AG20443 (cell line): Measurements from ENCODE around the gene PRR9.
"Not testable (repeated sequence)": the region's sequence is repeated elsewhere in the genome, so short reads cannot be mapped to it uniquely, and the experiment has no call there.

Experiments used
- DNase-seq: peaks from one replicate; pipeline ENCODE4 v3.0.0; 2012; ENCODE audit warnings: low spot score, mixed read lengths

PRR9 gene, protein sequence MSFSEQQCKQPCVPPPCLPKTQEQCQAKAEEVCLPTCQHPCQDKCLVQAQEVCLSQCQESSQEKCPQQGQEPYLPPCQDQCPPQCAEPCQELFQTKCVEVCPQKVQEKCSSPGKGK

GRCh38 chr1:153217212-153217611 lies at the start of gene PRR9:
TSS of gene PRR9 (plus strand) at chr1:153217584. CDS start at chr1:153218145, 561 bp downstream.
- DNase-seq, result no peak

- no peak for DNase-seq
Observed at GRCh38 chr1:153168686-153169085, 48.7 kb upstream of the PRR9 start.

DNA sequence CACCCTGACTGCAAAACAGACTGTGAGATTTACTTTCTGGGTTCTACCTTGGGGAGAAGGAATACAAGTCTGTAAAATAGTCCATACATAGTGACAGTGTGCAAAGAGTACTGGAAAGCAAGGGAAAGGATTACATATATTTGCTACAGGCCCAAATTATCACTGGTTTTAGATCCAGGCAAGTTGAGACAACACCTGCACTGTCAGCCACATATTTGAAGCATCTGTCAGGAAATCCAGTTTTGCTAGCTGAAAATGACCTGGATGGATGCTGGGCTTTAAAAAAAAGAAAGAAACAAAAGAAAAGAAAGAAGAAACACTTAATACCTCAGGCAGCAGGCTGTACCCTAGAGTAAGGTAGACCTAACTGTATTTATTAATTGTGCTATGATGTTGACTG lies 42.8 kb upstream of the PRR9 start:
- DNase-seq, result no peak

- DNase-seq, result no peak
Observed at GRCh38 chr1:153178922-153179321, 38.5 kb upstream of the PRR9 start.

DNA sequence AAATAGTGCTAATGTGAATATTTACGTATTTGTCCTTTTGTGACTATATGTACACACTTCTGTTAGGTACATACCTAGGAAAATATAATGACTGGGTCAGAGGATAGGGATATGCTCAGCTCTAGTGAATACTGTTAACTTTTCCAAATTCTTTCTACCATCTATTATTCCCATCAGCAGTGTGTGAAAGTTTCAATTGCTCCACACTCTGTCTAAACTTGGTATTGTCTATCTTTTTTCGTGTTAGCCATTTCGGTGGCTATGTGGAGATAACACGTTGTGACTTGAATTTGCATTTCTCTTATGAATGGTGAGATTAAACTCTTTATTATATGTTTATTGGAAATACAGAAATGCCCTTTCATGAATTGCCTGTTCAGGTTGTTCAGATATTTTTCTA lies 36.8 kb upstream of the PRR9 start:
- DNase-seq, result no peak

GRCh38 chr1:153188301-153188700 lies 29.1 kb upstream of the PRR9 start:
- not testable (repeated sequence) for DNase-seq

GRCh38 chr1:153190373-153190772 lies 27.0 kb upstream of the PRR9 start:
- no peak for DNase-seq

DNA sequence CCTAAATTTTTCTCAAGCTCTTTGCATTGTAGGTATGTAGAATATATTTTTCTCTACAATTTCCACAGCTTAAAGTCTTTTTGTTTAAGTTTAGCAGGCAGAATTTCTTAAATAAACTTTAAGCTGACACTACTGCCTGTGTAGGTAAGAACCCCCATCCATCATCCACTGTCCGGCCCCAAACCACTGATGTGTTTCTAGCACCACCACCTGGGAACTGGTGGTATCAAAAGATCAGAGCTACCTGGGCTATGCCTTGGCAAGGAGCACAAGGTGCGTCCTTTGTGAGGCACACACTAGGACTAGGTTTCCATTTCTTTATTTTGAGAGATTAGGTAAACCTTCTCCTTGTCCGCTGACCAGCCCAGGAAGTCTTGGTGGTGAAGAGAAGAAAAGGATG lies 24.7 kb upstream of the PRR9 start:
- DNase-seq, result no peak

GRCh38 chr1:153194331-153195050 lies 22.9 kb upstream of the PRR9 start:
- DNase-seq, result no peak

GRCh38 chr1:153195216-153195615 lies 22.2 kb upstream of the PRR9 start:
- no peak for DNase-seq

GRCh38 chr1:153202006-153202405 lies 15.4 kb upstream of the PRR9 start:
- DNase-seq, result no peak

- DNase-seq, result no peak
Observed at GRCh38 chr1:153203130-153203529, 14.3 kb upstream of the PRR9 start, which contains the start of gene LELP1. TSS of gene LELP1 (plus strand) at chr1:153203430. CDS start at chr1:153204708, 1,278 bp downstream.

DNA sequence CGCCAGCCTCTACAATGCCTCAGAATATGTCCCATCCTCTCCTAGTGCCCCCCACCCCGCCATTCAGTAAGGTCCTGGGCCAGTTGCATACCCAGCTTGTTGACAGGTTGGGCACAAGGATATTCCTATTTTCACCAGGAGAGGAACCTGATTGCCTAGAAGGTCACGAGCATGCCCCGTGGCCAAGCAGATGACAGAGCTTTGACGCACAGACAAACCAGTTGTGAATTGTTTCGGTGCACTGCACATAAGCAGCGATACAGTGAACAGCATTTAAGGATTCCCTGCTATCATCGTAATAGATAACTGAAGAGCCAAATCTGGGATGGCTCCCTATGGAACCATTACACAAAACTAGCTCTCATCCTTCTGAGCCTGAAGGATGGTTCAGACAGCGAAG lies 10.8 kb upstream of the PRR9 start:
- no peak for DNase-seq

DNA sequence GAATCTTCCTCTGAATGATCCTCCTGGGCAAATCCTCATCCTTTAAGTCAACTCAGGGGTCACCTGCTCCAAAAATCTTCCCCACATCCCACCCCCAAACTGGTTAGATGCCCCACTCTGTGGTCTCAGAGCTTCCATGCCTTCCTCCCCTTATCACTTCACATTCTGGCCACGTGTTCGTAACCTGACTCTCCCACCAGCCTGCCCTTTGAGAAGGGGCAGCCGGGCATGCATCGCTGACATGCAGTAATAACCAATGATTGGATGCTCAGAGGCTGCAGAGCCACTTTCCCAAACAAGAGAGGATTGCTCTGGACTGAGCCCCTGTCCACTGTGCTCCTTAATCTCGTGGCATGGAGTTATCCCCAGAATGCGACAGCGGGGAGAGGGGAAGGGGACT lies 7.2 kb upstream of the PRR9 start:
- no peak for DNase-seq

DNA sequence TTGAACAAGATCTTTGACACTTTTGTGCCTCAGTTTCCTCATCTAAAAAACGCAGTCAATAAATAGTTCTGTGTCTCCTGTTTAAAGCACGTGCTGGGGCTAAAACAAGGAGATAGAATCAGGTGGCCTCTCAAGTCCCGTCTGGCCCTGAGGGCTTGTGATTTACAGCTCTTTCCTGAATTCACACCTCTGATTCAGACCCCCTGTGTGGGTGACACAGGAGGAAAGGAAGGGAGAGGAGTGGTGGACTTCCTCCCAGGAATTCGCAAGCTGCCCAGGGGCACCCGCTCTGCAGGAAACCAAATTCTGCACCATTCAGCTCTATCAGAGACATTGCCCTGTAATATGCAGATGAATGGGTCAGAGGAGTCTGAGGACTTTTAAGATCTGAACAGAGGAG lies 5.2 kb upstream of the PRR9 start:
- DNase-seq, result no peak

DNA sequence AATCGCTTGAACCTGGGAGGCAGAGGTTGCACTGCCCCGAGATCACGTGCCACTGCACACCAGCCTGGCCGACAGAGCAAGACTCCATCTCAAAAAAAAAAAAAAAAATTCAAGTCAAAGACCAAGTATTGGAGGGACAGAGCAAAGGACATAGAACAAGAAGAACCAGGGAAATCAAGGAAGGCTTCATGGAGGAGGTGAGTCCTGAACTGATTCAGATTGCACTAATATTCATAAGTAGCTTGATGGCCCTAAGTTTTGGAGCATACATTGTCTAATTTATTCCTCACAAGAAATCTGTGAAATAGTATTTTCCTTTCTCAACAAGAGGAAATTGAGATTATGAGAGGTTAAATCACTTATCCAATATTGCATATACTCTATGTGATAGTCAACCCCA lies 3.9 kb upstream of the PRR9 start:
- DNase-seq, result no peak

- DNase-seq, result no peak
Observed at GRCh38 chr1:153217744-153218416, 496 bp downstream of the PRR9 start.

GRCh38 chr1:153220606-153221303 lies 3.4 kb downstream of the PRR9 start:
- no peak for DNase-seq

DNA sequence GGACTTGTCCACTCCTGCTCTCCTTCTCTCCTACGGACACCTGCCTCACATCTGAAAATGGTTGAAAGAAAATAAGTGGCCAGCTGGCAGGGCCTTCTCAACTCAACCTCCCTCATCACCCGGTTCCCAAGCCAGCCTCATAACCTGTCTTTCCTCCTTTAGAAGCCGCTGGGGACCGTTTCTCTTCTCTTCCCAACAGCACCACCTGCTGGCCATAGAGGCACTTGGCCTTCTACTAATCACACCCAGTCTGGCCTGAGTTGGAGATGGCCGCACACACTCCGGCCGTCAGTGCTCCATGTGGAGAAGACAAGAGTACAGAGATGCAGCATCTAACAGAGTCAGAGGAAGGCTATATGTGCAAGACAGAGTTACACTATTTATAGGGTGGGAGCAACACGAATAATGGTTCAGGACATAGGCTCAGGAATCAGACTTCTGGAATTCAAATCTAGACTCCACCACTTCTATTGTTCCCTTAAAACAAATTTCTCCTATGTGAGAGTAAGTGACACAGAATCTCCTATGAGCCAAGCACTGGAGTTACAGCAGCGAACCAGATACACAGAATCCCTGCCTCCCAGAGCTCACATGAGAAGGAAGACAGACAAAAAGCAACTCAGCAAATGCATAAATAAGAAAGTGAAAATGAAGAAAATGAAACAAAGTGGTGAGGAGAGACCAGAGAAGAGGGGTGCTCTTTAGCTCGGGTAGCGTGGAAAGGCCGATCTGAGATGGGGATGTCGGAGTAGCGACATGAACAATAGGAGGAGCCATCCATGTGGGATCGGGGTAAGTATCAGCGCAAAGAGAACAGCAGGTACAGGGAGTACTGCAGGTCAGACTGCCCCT lies 5.9 kb downstream of the PRR9 start:
- DNase-seq, result peak; percentile 47

DNA sequence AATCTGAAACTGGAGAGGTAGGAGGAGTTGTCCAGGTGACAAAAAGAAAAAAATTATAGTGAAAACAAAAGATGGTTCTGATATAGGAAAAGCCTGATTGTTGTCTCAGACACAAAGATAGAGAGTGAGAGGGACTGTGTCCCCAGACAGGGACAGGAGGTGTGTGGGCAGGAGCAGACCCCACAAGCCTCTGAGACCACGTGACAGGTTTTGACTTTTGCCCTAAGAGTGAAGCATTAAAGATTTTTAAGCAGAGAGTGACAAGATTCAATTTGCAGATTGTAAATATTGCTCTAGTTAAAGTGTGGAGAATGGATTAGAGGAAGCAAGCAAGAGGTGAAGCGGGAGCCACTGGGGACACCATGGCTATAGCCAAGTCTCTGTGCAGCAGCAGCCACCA lies 10.4 kb downstream of the PRR9 start:
- no peak for DNase-seq

GRCh38 chr1:153228491-153228890 lies 11.1 kb downstream of the PRR9 start:
- no peak for DNase-seq
